Stimulated activated CD8-positive, alpha-beta memory T cell treated with anti-CD3 and anti-CD28 coated beads, Interleukin-4, amount 100 ng/mL, for 1 hour (primary cell): ENCODE results near the gene UNK.
A peak's percentile ranks its signal among the peaks of the same experiment; 100 is the strongest.
"Not testable (repeated sequence)": the region's sequence is repeated elsewhere in the genome, so short reads cannot be mapped to it uniquely, and the experiment has no call there.

Source experiments
- DNase-seq, 2 donors: peaks; one replicate each; pipeline ENCODE4 v3.0.0-alpha.2; 2020; ENCODE audit warnings: low read depth in 2 of 2, low spot score in 1 of 2

The UNK gene

GRCh38 chr17:75771334-75772281 is 13.0 kb upstream of the UNK start:
- no peak for DNase-seq

- no peak for DNase-seq
Measured at GRCh38 chr17:75773121-75773807, 11.3 kb upstream of the UNK start.

- no peak for DNase-seq
Measured at GRCh38 chr17:75773808-75774470, 10.7 kb upstream of the UNK start.

GRCh38 chr17:75774471-75774990 is 10.1 kb upstream of the UNK start:
- no peak for DNase-seq

- DNase-seq = no peak
Measured at GRCh38 chr17:75774991-75775668, 9.5 kb upstream of the UNK start.

- DNase-seq = no peak
Measured at GRCh38 chr17:75776386-75777295, 8.0 kb upstream of the UNK start.

GRCh38 chr17:75777296-75777922 is 7.2 kb upstream of the UNK start:
- no peak for DNase-seq

- not testable (repeated sequence) for DNase-seq
Measured at GRCh38 chr17:75778066-75778860, 6.3 kb upstream of the UNK start.

- DNase-seq = no peak
Measured at GRCh38 chr17:75778861-75779249, 5.8 kb upstream of the UNK start.

GRCh38 chr17:75779250-75779986 is 5.2 kb upstream of the UNK start:
- DNase-seq = peak; percentile 87 to 89

- DNase-seq = no peak
Measured at GRCh38 chr17:75779987-75780889, 4.4 kb upstream of the UNK start.

GRCh38 chr17:75783069-75783783 is 1.4 kb upstream of the UNK start:
- DNase-seq = no peak

- no peak for DNase-seq
Measured at GRCh38 chr17:75783803-75784472, 668 bp upstream of the UNK start.

GRCh38 chr17:75785016-75785890 is 647 bp downstream of the UNK start:
- DNase-seq = peak in 1 of 2 donors; percentile 75

GRCh38 chr17:75791254-75791653 is 6.6 kb downstream of the UNK start:
- DNase-seq = no peak
